Activated naive CD4-positive, alpha-beta T cell treated with anti-CD3 and anti-CD28 coated beads, Interleukin-2, amount 50 U/mL, for 24 hours (primary cell): ENCODE results near the gene TRAF6.

Source experiments
- H3K27ac Mint-ChIP-seq: one replicate; pipeline ENCODE4 v1.8.0; 2021; ENCODE audit warnings: mild to moderate bottlenecking, mixed read lengths
- H3K27me3 Mint-ChIP-seq: one replicate; pipeline ENCODE4 v1.8.0; 2021; ENCODE audit warnings: mixed read lengths
- H3K36me3 Mint-ChIP-seq: one replicate; pipeline ENCODE4 v1.8.0; 2021; ENCODE audit warnings: mixed read lengths
- H3K4me1 Mint-ChIP-seq: one replicate; pipeline ENCODE4 v1.8.0; 2021; ENCODE audit warnings: mixed read lengths
- H3K4me3 Mint-ChIP-seq: one replicate; pipeline ENCODE4 v1.8.0; 2021; ENCODE audit warnings: mild to moderate bottlenecking, mixed read lengths
- H3K9me3 Mint-ChIP-seq: one replicate; pipeline ENCODE4 v1.8.0; 2021; ENCODE audit warnings: mixed read lengths

Gene TRAF6

GRCh38 chr11:36471577-36471976, 38.5 kb downstream of the TRAF6 start:
- no peaks in the 10 kb centered on the region for H3K27me3 Mint-ChIP-seq
- no peaks in the 10 kb centered on the region for H3K4me1 Mint-ChIP-seq
- no peak overlapping the region for H3K27ac Mint-ChIP-seq
- no peaks in the 10 kb centered on the region for H3K9me3 Mint-ChIP-seq
- peaks cover 2% of the 10 kb centered on the region for H3K36me3 Mint-ChIP-seq
- H3K4me3 Mint-ChIP-seq, result no peak overlapping the region

GRCh38 chr11:36469881-36470802, 39.9 kb downstream of the TRAF6 start:
- no peak overlapping the region for H3K4me3 Mint-ChIP-seq
- H3K9me3 Mint-ChIP-seq, result no peaks in the 10 kb centered on the region
- H3K27ac Mint-ChIP-seq, result no peak overlapping the region
- no peaks in the 10 kb centered on the region for H3K36me3 Mint-ChIP-seq
- no peaks in the 10 kb centered on the region for H3K27me3 Mint-ChIP-seq
- H3K4me1 Mint-ChIP-seq, result no peaks in the 10 kb centered on the region

- no peaks in the 10 kb centered on the region for H3K27me3 Mint-ChIP-seq
- H3K27ac Mint-ChIP-seq, result no peak overlapping the region
- no peaks in the 10 kb centered on the region for H3K9me3 Mint-ChIP-seq
- no peaks in the 10 kb centered on the region for H3K36me3 Mint-ChIP-seq
- no peaks in the 10 kb centered on the region for H3K4me1 Mint-ChIP-seq
- H3K4me3 Mint-ChIP-seq, result no peak overlapping the region
These were observed 41.0 kb downstream of the TRAF6 start for GRCh38 chr11:36469063-36469462.

DNA sequence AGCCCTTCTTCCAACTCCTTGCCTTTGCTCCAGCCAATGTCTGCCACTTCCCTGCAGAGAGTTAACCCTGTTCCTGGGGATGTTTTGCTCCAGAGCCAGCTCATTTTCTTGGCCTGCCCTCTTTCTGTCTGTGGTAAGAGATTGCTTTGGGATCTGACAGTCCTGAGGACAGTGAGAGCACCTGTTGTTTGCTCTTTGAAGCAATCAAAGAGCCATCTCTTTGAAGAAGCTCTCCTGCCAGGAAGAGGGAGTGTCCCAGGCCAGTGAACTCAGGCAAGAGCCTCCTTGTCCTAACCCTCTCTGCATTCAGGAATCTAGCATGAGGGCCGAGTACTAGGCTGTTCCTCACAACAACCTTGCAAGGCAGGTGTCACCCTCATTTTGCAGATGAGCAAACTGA, 42.2 kb downstream of the TRAF6 start:
- H3K27ac Mint-ChIP-seq, result no peak overlapping the region
- no peaks in the 10 kb centered on the region for H3K27me3 Mint-ChIP-seq
- H3K9me3 Mint-ChIP-seq, result no peaks in the 10 kb centered on the region
- H3K4me1 Mint-ChIP-seq, result no peaks in the 10 kb centered on the region
- H3K36me3 Mint-ChIP-seq, result no peaks in the 10 kb centered on the region
- H3K4me3 Mint-ChIP-seq, result no peak overlapping the region

- no peaks in the 10 kb centered on the region for H3K4me1 Mint-ChIP-seq
- no peak overlapping the region for H3K4me3 Mint-ChIP-seq
- H3K27ac Mint-ChIP-seq, result no peak overlapping the region
- no peaks in the 10 kb centered on the region for H3K9me3 Mint-ChIP-seq
- no peaks in the 10 kb centered on the region for H3K27me3 Mint-ChIP-seq
- H3K36me3 Mint-ChIP-seq, result no peaks in the 10 kb centered on the region
These were observed 43.1 kb downstream of the TRAF6 start for GRCh38 chr11:36467012-36467411.

- H3K4me1 Mint-ChIP-seq, result no peaks in the 10 kb centered on the region
- no peaks in the 10 kb centered on the region for H3K27me3 Mint-ChIP-seq
- no peaks in the 10 kb centered on the region for H3K36me3 Mint-ChIP-seq
- H3K4me3 Mint-ChIP-seq, result no peak overlapping the region
- no peak overlapping the region for H3K27ac Mint-ChIP-seq
- no peaks in the 10 kb centered on the region for H3K9me3 Mint-ChIP-seq
These were observed 44.5 kb downstream of the TRAF6 start for GRCh38 chr11:36465449-36466163.

DNA sequence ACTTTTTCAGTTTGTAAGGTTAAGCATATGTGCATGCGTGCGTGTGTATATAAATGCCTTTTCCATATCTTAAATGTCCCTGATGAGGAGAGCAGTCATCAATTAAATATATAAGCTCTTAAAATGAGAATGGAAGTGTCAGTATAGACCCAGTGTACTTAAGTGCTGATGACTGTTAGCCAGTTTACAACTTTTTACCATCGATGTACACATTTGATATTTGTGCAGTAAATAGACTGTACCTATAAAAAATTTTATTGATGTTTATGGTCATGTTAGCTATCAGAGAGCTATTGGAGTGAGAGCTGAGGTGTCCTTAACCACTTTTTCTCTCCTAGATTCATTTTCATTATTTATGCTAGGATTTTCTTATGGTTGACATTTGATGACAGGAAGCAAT, 45.4 kb downstream of the TRAF6 start:
- no peak overlapping the region for H3K4me3 Mint-ChIP-seq
- H3K4me1 Mint-ChIP-seq, result no peaks in the 10 kb centered on the region
- H3K36me3 Mint-ChIP-seq, result no peaks in the 10 kb centered on the region
- no peak overlapping the region for H3K27ac Mint-ChIP-seq
- H3K27me3 Mint-ChIP-seq, result no peaks in the 10 kb centered on the region
- no peaks in the 10 kb centered on the region for H3K9me3 Mint-ChIP-seq

DNA sequence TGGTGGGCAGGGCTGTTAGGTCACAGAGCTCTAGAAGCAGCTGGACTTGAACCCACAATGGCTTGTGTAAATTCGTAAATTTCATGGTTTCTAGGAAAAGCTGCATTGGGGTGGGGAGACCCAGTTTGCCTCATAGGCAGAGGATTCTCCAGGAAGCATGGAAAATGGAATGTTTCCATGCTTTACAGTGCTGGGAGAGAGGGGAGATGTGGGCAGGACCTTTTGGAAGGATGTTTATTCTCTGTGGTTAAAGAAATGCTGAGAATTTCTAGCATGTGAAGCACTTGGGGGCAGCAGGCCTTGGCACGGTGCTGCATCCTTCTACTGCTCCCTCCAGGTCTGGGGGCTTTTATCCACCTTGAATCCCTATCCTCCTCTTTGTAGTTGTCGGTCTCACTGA, 46.3 kb downstream of the TRAF6 start:
- H3K27ac Mint-ChIP-seq, result no peak overlapping the region

DNA sequence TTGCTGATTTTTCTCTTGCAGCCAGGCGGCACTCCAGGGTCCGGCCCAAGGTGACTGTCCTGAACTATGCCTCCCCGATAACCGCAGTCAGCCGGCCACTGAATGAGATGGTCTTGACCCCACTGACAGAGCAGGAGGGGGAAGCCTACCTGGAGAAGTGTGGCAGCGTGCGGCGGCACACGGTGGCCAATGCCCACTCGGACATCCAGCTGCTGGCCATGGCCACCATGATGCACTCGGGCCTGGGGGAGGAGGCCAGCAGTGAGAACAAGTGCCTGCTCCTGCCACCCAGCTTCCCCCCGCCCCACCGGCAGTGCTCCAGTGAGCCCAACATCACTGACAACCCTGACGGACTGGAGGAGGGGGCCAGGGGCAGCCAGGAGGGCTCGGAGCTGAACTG, 47.8 kb downstream of the TRAF6 start:
- Mint-ChIP-seq H3K4me1 (no peaks in the 10 kb centered on the region), H3K9me3 (no peaks in the 10 kb centered on the region), H3K27ac (no peak overlapping the region)

More for the DNA sequence above, 46.3 kb downstream of the TRAF6 start:
- Mint-ChIP-seq H3K4me1 (no peaks in the 10 kb centered on the region), H3K36me3 (no peaks in the 10 kb centered on the region), H3K9me3 (no peaks in the 10 kb centered on the region), H3K27me3 (no peaks in the 10 kb centered on the region), H3K4me3 (no peak overlapping the region)

DNA sequence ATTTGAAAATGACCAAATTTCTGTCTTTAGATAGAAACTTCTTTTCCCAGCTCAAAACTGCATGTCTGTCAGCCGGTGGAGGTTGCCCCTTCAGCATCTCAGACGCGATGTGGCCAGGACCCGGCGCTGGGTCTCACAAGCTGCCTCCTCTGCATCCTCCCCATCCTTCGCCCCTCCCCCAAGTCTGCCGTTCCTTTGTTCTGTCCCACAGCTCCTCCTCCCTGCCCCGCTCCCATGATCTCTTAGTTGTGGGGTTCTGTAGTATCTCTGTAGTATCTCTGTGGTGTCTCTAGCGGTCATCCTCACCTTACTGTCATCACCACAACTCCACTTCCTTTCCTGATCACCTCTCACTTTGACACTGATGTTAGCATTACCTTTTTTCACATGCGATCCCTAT, 49.9 kb downstream of the TRAF6 start:
- Mint-ChIP-seq H3K4me3 (no peak overlapping the region), H3K36me3 (no peaks in the 10 kb centered on the region), H3K4me1 (no peaks in the 10 kb centered on the region), H3K27ac (no peak overlapping the region), H3K9me3 (no peaks in the 10 kb centered on the region), H3K27me3 (no peaks in the 10 kb centered on the region)

More for the DNA sequence above, 47.8 kb downstream of the TRAF6 start:
- H3K27me3 Mint-ChIP-seq, result no peaks in the 10 kb centered on the region
- no peak overlapping the region for H3K4me3 Mint-ChIP-seq
- no peaks in the 10 kb centered on the region for H3K36me3 Mint-ChIP-seq

DNA sequence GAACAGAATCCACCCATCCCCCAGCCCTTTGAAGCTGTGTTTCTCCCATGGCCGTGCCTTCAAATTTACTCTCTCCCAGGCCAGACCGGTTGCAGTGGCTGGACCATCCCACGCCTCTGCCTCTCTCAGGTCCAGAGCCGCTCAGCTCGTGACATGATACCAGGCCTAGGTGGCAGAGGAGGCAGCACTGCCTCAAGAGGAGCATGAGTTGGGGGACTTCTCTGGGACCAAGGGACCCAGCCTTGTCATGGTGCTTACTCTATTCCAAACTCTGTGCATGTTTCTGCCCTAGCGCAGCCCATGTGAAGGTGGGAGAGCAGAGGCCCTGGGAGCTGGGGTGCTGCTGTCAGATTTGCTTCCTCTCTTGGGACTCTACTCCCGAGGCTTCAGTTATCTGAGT, 51.0 kb downstream of the TRAF6 start:
- H3K4me3 Mint-ChIP-seq, result no peak overlapping the region
- no peaks in the 10 kb centered on the region for H3K27me3 Mint-ChIP-seq
- no peaks in the 10 kb centered on the region for H3K36me3 Mint-ChIP-seq
- no peaks in the 10 kb centered on the region for H3K4me1 Mint-ChIP-seq
- H3K27ac Mint-ChIP-seq, result no peak overlapping the region
- no peaks in the 10 kb centered on the region for H3K9me3 Mint-ChIP-seq

DNA sequence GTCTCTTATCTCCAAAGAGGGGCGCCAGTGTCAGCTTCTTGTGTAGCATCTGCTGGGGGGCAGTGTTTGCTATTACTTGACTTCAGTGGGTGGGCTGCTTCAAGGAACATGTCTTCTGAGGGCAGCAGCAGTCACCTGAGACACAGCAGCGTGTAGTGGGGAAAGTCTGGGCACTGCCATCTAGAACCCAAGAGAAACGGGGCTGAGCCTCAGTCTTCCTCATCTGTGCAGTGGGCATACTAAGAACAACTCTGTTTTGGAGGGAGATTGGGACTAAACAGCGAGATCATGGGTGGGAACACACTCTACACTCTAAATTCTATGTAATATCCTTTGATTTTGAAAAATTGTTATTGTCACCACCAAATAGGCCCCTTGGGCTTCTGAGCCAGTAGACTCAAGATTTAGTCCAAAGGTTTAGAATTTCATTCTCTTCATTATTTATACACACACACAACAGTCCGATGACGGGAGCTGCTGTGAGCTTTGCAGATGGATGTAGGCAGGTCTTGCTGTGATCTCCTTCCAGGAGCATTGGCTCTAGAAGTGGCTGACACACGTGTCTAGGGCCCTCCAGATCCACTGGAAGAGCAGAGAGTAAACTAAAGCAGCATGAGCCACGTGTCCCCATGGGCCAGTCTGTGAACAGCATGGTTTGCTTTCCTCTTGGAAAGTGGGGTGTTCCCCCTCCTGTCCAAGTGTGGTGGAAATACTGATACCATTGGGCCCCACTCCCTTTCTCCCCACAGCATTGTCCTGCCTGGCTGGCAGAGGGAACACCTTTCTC, 51.8 kb downstream of the TRAF6 start:
- Mint-ChIP-seq H3K4me1 (peaks cover 2% of the 10 kb centered on the region), H3K36me3 (no peaks in the 10 kb centered on the region), H3K9me3 (no peaks in the 10 kb centered on the region), H3K4me3 (no peak overlapping the region), H3K27ac (no peak overlapping the region), H3K27me3 (no peaks in the 10 kb centered on the region)

GRCh38 chr11:36456156-36456555, 53.9 kb downstream of the TRAF6 start:
- Mint-ChIP-seq H3K4me3 (no peak overlapping the region), H3K36me3 (no peaks in the 10 kb centered on the region), H3K27me3 (no peaks in the 10 kb centered on the region), H3K4me1 (peaks cover 23% of the 10 kb centered on the region), H3K27ac (no peak overlapping the region), H3K9me3 (no peaks in the 10 kb centered on the region)

DNA sequence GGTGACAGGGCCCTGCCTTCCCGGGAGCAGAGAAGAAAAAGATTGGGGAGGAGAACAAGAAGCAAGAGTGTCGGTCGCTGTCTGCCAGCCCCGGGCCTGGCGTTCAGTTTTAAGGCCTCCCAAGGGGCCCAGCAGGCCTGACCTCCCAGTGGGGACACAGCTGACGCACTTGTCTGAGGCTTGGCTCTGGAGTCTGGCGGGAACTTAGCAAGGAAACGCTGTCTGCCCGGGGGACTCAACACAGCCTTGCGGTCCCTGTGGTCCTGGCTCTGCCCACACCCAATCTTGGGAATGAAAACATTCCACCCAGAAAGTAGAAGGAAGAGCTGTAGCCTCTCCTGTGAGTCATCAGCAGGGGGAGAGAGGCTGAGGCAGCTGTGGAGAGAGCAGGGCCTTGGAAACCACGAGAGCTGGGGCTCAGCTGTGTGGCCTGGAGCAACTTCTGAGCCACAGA, 54.4 kb downstream of the TRAF6 start:
- H3K4me3 Mint-ChIP-seq, result no peak overlapping the region
- peaks cover 26% of the 10 kb centered on the region for H3K4me1 Mint-ChIP-seq
- H3K9me3 Mint-ChIP-seq, result no peaks in the 10 kb centered on the region
- no peak overlapping the region for H3K27ac Mint-ChIP-seq
- H3K27me3 Mint-ChIP-seq, result no peaks in the 10 kb centered on the region
- no peaks in the 10 kb centered on the region for H3K36me3 Mint-ChIP-seq

DNA sequence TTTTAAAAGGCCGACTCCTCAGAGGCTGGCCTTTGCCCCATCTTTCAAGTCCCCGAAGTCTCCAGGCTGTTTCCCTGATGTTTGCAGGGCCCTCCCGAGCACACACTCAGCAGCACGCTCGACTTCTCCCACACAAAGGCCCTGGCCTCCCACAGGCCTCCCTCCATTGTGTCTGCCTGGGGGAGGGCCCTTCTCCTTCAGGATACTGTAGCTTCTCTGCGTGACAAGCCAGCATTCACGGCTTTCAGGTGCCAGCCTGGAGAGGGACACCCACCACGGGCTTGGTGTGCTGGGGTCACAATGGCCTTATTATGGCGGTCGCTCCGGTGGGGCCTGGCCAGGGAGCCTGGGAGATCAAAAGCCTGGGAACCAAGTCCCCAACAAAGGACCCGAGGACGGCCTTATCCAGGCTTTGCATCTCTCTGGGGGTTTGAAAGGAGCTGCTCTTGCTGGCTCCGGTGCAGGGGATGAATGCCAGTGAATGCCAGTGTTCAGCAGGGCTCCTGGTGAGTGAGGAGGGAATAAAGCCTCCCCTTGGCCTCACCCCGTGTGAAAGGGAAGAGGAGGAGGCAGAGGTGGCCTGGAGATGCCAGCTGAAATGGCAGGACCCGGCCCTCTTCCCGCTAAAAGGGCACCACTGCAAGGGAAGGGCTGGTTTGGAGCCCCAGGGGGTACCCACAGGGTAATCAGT, 55.0 kb downstream of the TRAF6 start:
- Mint-ChIP-seq H3K36me3 (no peaks in the 10 kb centered on the region), H3K27me3 (no peaks in the 10 kb centered on the region), H3K27ac (no peak overlapping the region), H3K9me3 (no peaks in the 10 kb centered on the region), H3K4me3 (no peak overlapping the region), H3K4me1 (peaks cover 32% of the 10 kb centered on the region)
